GM12875 (cell line): ENCODE results near the gene ADO.

Experiments used
- H3K4me3 ChIP-seq: one replicate; pipeline ENCODE4 v1.5.1; 2011; ENCODE audit warnings: low read depth, low read length, control low read depth
- CTCF ChIP-seq: IDR thresholded peaks from 2 replicates; pipeline ENCODE4 v1.5.1; 2011; ENCODE audit warnings: low read depth, mild to moderate bottlenecking, control low read depth, inconsistent platforms, low read length, moderate library complexity, borderline replicate concordance; ENCODE audit not compliant: insufficient read depth

The ADO gene

GRCh38 chr10:62795100-62795499 is 9.4 kb upstream of the ADO start:
- no peak overlapping the region for H3K4me3 ChIP-seq
- no peak for TF ChIP-seq CTCF

- no peak overlapping the region for H3K4me3 ChIP-seq
- TF ChIP-seq CTCF: no peak
Measured at GRCh38 chr10:62795762-62796161, 8.8 kb upstream of the ADO start.

- no peak for TF ChIP-seq CTCF
- H3K4me3 ChIP-seq: no peak overlapping the region
Measured at GRCh38 chr10:62796896-62797295, 7.6 kb upstream of the ADO start.

- no peak overlapping the region for H3K4me3 ChIP-seq
- no peak for TF ChIP-seq CTCF
Measured at GRCh38 chr10:62801871-62802270, 2.6 kb upstream of the ADO start.

- no peak for TF ChIP-seq CTCF
- peak overlapping the region; percentile 98 for H3K4me3 ChIP-seq
Measured at GRCh38 chr10:62803724-62804355, 680 bp upstream of the ADO start.

- TF ChIP-seq CTCF: no peak
- peak overlapping the region; percentile 98 for H3K4me3 ChIP-seq
Measured at GRCh38 chr10:62805231-62806099, 945 bp downstream of the ADO start.

- H3K4me3 ChIP-seq: peak overlapping the region; percentile 98
- TF ChIP-seq CTCF: no peak
Measured at GRCh38 chr10:62806251-62806650, 1.7 kb downstream of the ADO start.
